Stimulated activated CD4-positive, alpha-beta T cell treated with anti-CD3 and anti-CD28 coated beads, Interleukin-12 subunit alpha, Interleukin-12 subunit beta, amount 100 ng/mL, for 4 hours (primary cell): Measurements from ENCODE around the gene CHRM5.

Experiments
- DNase-seq: peaks from one replicate; pipeline ENCODE4 v3.0.0-alpha.2; 2020

The CHRM5 gene

GRCh38 chr15:34102175-34102925 is 134.1 kb downstream of the CHRM5 start:
- DNase-seq, result no peak

GRCh38 chr15:34106423-34106822 is 138.1 kb downstream of the CHRM5 start:
- DNase-seq, result no peak

GRCh38 chr15:34107315-34107714 is 139.0 kb downstream of the CHRM5 start:
- no peak for DNase-seq

GRCh38 chr15:34109797-34110663 is 141.7 kb downstream of the CHRM5 start:
- DNase-seq, result no peak

- DNase-seq, result no peak
Measured at GRCh38 chr15:34111488-34111887, 143.2 kb downstream of the CHRM5 start.

GRCh38 chr15:34114215-34114614 is 145.9 kb downstream of the CHRM5 start:
- no peak for DNase-seq

- no peak for DNase-seq
Measured at GRCh38 chr15:34114739-34115138, 146.4 kb downstream of the CHRM5 start.

GRCh38 chr15:34116620-34117019 is 148.3 kb downstream of the CHRM5 start:
- DNase-seq, result no peak
